M059J (cell line): ENCODE measurements around the gene CFAP74. TPM values are rescaled to one million over a fixed set of nuclear protein-coding genes. Genes with fewer than 3 reads are reported as not detected.
"Not testable (repeated sequence)": the region's sequence is repeated elsewhere in the genome, so short reads cannot be mapped to it uniquely, and the experiment has no call there.

Source experiments
- DNase-seq: peaks from one replicate; pipeline ENCODE4 v3.0.0-alpha.2; 2012; ENCODE audit warnings: low read depth
- total RNA-seq: library from RNA; depleted of rRNA; stranded (reverse); fragments of >200 nt; shearing (Covaris generic); gene quantifications from 2 replicates; pipeline ENCODE4 v1.2.3, GENCODE V29; 2014

Gene CFAP74
- total RNA-seq, 1 experiment from 2014 or later: not detected

DNA sequence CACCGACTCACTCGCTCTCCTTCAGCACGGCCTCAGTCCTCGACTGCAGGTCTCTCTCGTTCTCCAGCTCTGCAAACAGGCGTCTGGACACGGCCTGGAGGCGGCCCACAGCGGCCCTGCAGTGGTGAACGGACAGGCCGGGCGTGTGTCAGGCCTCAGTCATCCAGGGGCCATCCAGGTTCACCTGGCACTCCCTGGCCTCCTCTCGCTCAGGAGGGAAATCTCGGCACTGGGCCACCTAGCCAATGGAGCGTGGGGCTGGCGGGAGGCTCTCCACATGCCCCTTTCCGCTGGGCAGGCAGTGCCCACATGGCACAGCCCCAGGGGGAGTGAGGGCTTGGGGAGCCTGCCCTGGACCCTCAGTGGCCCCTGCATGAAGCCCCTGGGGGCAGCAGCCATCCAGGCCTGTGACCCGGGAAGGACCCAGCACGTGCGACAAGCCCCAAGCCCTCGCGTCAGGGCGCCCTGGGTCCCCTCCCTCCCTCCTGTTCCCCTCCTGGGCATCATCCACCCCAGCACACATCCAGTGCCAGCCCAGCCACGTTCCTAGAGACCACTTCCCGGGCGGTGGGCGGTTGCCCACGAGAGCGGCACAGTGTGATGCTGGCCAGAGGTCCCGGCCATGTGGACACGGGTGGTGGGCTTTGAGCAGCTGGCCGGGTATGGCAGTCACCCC is 18.1 kb downstream of the CFAP74 start:
- DNase-seq: no peak

- DNase-seq: no peak
Measured at GRCh38 chr1:1984560-1985070, 19.0 kb downstream of the CFAP74 start.

- no peak for DNase-seq
Measured at GRCh38 chr1:1982379-1983232, 21.0 kb downstream of the CFAP74 start.

DNA sequence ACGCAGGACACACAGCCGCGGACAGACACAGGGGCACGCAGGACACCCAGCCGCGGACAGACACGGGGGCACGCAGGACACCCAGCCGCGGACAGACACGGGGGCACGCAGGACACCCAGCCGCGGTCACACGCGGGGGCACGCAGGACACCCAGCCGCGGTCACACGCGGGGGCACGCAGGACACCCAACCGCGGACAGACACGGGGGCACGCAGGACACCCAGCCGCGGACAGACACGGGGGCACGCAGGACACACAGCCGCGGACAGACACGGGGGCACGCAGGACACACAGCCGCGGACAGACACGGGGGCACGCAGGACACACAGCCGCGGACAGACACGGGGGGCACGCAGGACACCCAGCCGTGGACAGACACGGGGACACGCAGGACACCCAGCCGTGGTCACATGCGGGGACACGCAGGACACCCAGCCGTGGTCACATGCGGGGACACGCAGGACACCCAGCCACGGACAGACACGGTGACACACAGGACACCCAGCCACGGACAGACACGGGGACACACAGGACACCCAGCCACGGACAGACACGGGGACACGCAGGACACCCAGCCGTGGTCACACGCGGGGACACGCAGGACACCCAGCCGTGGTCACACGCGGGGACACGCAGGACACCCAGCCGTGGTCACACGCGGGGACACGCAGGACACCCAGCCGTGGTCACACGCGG is 21.8 kb downstream of the CFAP74 start:
- not testable (repeated sequence) for DNase-seq

DNA sequence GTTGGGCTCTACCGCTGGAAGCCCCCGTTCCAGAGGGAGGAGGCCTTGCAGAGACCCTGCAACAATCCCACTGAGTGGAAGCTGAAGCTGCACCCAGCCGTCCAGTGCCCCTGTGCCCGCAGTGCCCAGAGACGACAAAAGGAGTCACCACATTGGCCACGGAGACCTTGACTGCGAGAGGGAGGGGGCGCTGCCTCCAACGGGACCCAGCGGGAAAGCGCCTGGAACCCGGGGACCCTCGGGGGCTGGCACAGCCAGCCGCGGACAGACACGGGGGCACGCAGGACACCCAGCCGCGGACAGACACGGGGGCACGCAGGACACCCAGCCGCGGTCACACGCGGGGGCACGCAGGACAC is 22.5 kb downstream of the CFAP74 start:
- no peak for DNase-seq

- no peak for DNase-seq
Measured at GRCh38 chr1:1980467-1981141, 23.0 kb downstream of the CFAP74 start.

GRCh38 chr1:1979482-1980165 is 24.0 kb downstream of the CFAP74 start:
- no peak for DNase-seq

DNA sequence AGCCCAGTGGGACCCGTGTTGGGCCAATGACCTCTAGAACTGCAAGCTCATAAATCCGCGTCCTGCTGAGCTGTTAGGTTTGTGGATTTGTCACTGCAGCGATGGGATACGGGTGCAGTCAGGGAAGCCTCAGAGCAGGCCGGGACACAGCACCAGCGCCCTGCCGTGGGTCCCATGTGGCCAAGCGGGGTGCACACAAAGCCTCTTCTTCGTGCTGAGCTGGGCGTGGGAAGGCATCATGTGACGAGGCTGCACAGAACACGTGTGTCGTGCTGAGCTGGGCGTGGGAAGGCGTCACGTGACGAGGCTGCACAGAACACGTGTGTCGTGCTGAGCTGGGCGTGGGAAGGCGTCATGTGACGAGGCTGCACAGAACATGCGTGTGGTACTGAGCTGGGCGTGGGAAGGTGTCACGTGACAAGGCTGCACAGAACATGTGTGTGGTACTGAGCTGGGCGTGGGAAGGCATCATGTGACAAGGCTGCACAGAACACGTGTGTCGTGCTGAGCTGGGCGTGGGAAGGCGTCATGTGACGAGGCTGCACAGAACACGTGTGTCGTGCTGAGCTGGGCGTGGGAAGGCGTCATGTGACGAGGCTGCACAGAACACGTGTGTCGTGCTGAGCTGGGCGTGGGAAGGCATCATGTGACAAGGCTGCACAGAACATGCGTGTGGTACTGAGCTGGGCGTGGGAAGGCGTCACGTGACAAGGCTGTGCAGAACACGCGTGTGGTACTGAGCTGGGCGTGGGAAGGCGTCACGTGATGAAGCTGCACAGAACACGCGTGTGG is 24.7 kb downstream of the CFAP74 start:
- not testable (repeated sequence) for DNase-seq

GRCh38 chr1:1978108-1978507 is 25.5 kb downstream of the CFAP74 start:
- DNase-seq: no peak

DNA sequence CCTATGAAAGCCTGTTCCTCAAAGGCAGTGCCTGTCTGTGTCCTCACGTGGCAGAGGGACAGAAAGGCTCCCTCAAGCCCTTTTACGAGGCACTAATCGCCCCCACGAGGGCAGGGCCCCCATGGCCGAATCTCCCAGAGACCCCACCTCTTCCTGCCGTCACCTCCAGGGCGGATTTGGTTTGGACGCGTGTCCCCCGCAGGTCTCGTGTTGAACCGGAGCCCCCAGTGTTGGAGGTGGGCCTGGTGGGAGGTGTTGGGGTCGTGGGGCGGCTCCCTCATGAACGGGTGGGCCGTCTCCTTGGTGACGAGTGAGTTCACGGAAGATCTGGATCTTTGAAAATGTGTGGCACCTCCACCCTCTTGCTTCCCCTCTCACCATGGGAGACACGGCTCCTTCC is 27.6 kb downstream of the CFAP74 start:
- DNase-seq: no peak

DNA sequence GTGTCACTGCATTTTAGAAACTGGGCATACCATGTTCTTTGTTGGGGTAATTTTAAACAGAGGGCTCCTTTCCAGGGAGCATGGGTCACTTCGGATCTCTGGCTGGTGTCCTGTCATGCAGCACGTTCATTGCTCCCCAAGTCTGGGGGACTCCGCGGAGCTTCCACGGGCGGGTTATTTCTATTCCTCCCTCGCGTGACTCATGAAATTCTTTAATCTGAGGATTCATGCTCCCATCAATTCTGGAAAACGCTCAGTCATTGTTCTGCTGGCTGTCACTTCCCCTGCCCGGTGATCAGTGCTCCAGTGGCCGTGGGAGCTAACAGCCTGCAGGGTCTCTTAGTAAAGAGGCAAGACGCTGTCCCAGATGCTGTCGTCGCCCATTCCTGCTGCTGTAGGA is 28.1 kb downstream of the CFAP74 start:
- no peak for DNase-seq

GRCh38 chr1:1974834-1975233 is 28.8 kb downstream of the CFAP74 start:
- DNase-seq: no peak

GRCh38 chr1:1973716-1974642 is 29.6 kb downstream of the CFAP74 start:
- peak; percentile 42 for DNase-seq

DNA sequence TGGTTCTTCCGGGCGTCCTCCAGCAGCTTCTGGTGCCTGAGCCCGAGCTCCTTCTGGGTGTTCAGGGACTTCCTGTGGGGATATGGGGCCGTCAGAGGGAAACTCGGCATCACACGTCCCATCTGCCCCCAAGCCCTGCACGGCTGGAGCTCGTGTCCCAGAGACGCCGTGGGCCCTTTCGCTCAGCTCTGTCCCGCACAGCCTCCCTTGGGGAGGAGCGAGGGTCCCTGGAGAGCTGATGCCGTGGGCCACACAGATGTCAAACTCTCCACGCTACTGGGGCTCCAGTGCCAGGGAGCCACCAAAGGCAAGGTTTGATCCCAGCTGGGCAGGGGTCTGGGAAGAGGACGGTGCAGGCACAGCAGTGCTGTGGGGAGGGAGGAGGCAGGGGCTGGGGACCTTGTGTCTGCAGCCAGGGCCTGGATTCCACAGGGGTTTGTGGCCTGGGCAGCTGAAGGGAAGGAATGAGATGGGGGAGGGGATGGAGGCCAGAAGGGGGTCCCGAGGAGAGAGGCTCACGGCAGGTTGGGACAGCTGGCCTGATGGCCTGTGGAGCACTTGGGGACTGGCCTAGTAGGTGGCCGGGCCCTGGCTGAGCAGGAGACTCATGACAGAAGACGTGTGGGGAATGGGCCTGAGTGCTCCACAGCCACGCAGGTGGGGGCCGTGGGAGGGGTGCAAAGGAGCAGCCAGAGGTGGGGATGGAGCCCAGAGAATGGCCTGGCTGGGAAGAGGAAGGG is 30.4 kb downstream of the CFAP74 start:
- DNase-seq: no peak

DNA sequence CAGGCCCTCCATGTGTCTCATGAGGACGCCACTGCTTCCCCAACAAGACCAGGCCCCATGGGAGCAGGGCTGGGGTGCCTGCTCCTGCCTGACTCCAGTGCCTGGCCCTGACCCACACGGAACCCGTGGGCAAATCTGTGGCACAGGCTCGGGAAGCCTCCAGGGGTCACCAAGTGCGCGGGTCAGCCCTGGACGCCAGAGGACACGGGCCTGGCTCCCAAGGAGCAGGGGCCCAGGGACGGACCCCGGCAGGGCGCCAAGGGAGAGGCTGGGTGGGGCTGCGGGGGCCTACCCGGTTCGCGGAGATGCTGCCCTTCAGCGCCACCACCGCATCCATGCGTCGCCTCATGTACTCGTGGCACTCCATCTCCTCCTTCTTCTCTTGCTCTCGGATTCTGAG is 31.9 kb downstream of the CFAP74 start:
- DNase-seq: no peak

DNA sequence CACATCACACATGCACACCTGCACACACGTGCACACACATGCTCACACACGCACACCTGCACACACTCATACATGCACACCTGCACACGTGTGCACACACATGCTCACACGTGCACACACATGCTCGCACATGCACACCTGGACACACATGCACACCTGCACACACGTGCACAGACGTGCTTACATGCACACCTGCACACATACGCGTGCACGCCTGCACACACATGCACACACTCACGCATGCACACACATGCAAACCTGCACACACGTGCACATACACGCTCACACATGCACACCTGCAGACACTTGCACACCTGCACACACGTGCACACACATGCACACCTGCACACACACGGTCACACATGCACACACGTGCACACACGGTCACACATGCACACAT is 32.6 kb downstream of the CFAP74 start:
- no peak for DNase-seq

DNA sequence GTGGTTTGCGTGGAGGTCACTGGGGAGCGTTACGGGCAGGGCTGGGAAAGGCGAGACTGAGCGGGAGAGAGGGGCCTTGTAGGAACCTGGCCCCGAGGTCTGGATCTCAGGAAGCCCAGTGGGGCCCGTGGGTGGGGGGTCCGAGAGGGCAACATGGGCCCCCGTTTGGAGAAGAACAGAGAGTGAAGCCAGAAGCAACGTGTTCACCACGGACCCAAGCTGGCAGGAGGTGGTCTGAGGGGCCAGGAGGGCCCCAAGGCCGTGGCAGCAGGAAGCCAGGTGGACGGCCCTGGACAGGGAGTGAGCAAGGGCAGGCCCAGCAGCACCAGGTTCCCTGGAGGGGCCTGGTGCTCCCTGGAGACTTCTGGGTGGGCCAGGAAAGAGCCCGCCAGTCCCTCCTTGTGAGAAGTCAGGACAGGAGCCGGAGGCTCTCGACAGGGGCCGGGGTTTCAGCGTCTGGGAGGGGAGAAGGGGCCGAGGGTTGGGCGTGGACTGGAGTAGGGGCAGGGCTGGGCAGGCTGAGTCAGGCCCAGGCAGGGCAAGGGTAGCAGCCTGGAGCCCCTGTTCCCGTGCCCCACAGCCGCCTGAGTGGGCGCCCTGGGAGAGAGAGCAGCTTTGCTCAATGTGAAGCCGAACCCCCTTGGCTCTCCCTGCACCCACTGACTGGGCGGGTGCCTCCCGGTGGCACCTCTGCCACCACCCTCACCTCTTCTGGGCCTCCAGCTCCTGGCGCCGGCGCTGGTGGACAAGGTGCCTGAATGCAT is 33.5 kb downstream of the CFAP74 start:
- DNase-seq: no peak

DNA sequence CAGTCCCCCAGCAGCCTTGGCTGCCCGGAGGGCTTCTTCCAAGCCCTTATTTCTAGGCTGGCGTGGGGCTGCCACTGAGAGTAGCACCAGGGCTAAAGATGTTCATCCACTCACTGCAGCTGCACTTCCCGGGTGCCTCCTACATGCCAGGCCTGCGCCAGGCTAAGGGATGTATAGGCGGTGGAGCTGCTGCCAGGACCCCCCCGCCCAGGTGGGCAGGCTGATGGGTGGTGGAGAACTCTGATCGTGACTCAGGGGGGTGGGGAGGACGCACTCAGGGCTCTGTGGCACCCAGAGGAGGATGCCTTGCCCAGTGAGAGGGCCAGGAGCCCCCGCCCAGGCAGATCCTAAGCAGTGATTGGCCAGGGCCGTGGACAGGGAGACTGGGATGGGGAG is 34.1 kb downstream of the CFAP74 start:
- DNase-seq: no peak
